Measurements from ENCODE around the gene UBE3C.

DNA sequence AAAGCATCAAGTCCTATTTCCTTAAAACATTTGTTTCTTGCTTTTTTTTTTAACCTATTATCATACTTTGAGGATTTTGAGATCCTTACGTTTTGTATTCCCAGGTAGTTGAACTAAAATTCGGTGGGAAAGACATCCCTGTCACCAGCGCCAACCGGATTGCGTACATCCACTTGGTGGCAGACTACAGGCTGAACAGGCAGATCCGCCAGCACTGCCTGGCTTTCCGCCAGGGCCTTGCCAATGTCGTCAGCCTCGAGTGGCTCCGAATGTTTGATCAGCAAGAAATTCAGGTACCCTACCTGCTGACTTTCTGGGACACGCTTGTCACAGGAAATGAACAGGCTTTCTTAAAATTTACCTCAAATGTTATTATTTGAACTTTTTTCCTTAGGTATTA, 115.1 kb downstream of the UBE3C start:
- no peak for TF ChIP-seq CTCF (IDR thresholded peaks at IDR 0.05; ENCODE audit: insufficient read depth, low read length)
- no peak for TF ChIP-seq REST (IDR thresholded peaks at IDR 0.05; ENCODE audit: insufficient replicate concordance, low read depth)
- TF ChIP-seq POLR2AphosphoS5 (IDR thresholded peaks at IDR 0.05; ENCODE audit: low read depth), result no peak
- TF ChIP-seq SPI1 (IDR thresholded peaks at IDR 0.05; ENCODE audit: borderline replicate concordance, low read depth), result no peak
- TF ChIP-seq GABPA (IDR thresholded peaks at IDR 0.05; ENCODE audit: low read depth), result no peak
